MG63 (cell line): ENCODE measurements around the gene RNF44. TPM values are rescaled to one million over a fixed set of nuclear protein-coding genes. Genes with fewer than 3 reads are reported as not detected.

Experiments
- DNase-seq: peaks from one replicate; pipeline ENCODE4 v3.0.0-alpha.2; 2020
- H3K27me3 ChIP-seq: fragments of 250-450 bp; sonication (Bioruptor Pico); 2 replicates; pipeline ENCODE4 v1.5.1; 2020; ENCODE audit warnings: mild to moderate bottlenecking, moderate library complexity
- H3K36me3 ChIP-seq: fragments of 250-450 bp; sonication (Bioruptor Pico); 2 replicates; pipeline ENCODE4 v1.5.1; 2020; ENCODE audit warnings: mild to moderate bottlenecking, moderate library complexity
- H3K4me3 ChIP-seq: fragments of 250-450 bp; sonication (Bioruptor Pico); 2 replicates; pipeline ENCODE4 v1.5.1; 2020; ENCODE audit warnings: mild to moderate bottlenecking, moderate library complexity
- H3K9me3 ChIP-seq: fragments of 250-450 bp; sonication (Bioruptor Pico); 2 replicates; pipeline ENCODE4 v1.5.1; 2020; ENCODE audit warnings: mild to moderate bottlenecking, moderate library complexity
- total RNA-seq: library from RNA; depleted of rRNA; stranded (reverse); fragments of >200 nt; shearing (Covaris generic); gene quantifications from 2 replicates; pipeline ENCODE4 v1.2.3, GENCODE V29; 2014; ENCODE audit warnings: low replicate concordance

The RNF44 gene
- total RNA-seq, 1 experiment from 2014 or later, result 4.4 TPM

GRCh38 chr5:176530983-176531901, 6.0 kb downstream of the RNF44 start:
- DNase-seq, result peak; percentile 64
- Histone ChIP-seq H3K9me3 (no peaks in the 10 kb centered on the region), H3K4me3 (no peak overlapping the region), H3K36me3 (peaks cover 81% of the 10 kb centered on the region), H3K27me3 (no peaks in the 10 kb centered on the region)

GRCh38 chr5:176530393-176530982, 6.7 kb downstream of the RNF44 start:
- peaks cover 81% of the 10 kb centered on the region for H3K36me3 ChIP-seq
- no peak for DNase-seq
- no peaks in the 10 kb centered on the region for H3K9me3 ChIP-seq
- no peaks in the 10 kb centered on the region for H3K27me3 ChIP-seq
- H3K4me3 ChIP-seq, result no peak overlapping the region

- no peaks in the 10 kb centered on the region for H3K27me3 ChIP-seq
- H3K36me3 ChIP-seq, result peaks cover 75% of the 10 kb centered on the region
- H3K4me3 ChIP-seq, result no peak overlapping the region
- no peaks in the 10 kb centered on the region for H3K9me3 ChIP-seq
- DNase-seq, result no peak
Measured at GRCh38 chr5:176529741-176530141, 7.5 kb downstream of the RNF44 start.

GRCh38 chr5:176529116-176529740, 8.0 kb downstream of the RNF44 start:
- no peak for DNase-seq
- H3K4me3 ChIP-seq, result no peak overlapping the region
- H3K9me3 ChIP-seq, result no peaks in the 10 kb centered on the region
- H3K27me3 ChIP-seq, result no peaks in the 10 kb centered on the region
- H3K36me3 ChIP-seq, result peaks cover 70% of the 10 kb centered on the region

GRCh38 chr5:176528761-176529115, 8.5 kb downstream of the RNF44 start:
- no peak for DNase-seq
- peaks cover 65% of the 10 kb centered on the region for H3K36me3 ChIP-seq
- H3K27me3 ChIP-seq, result no peaks in the 10 kb centered on the region
- no peak overlapping the region for H3K4me3 ChIP-seq
- H3K9me3 ChIP-seq, result no peaks in the 10 kb centered on the region

GRCh38 chr5:176528301-176528700, 8.9 kb downstream of the RNF44 start:
- DNase-seq, result no peak
- no peaks in the 10 kb centered on the region for H3K9me3 ChIP-seq
- H3K27me3 ChIP-seq, result no peaks in the 10 kb centered on the region
- H3K4me3 ChIP-seq, result no peak overlapping the region
- H3K36me3 ChIP-seq, result peaks cover 61% of the 10 kb centered on the region

GRCh38 chr5:176527246-176528222, 9.7 kb downstream of the RNF44 start:
- H3K4me3 ChIP-seq, result no peak overlapping the region
- no peak for DNase-seq
- H3K9me3 ChIP-seq, result no peaks in the 10 kb centered on the region
- H3K36me3 ChIP-seq, result peaks cover 54% of the 10 kb centered on the region
- H3K27me3 ChIP-seq, result no peaks in the 10 kb centered on the region

- no peak for DNase-seq
- no peaks in the 10 kb centered on the region for H3K27me3 ChIP-seq
- H3K9me3 ChIP-seq, result no peaks in the 10 kb centered on the region
- peaks cover 48% of the 10 kb centered on the region for H3K36me3 ChIP-seq
- no peak overlapping the region for H3K4me3 ChIP-seq
Measured at GRCh38 chr5:176526462-176526861, 10.7 kb downstream of the RNF44 start.

- no peaks in the 10 kb centered on the region for H3K9me3 ChIP-seq
- no peak overlapping the region for H3K4me3 ChIP-seq
- DNase-seq, result no peak
- peaks cover 41% of the 10 kb centered on the region for H3K36me3 ChIP-seq
- no peaks in the 10 kb centered on the region for H3K27me3 ChIP-seq
Measured at GRCh38 chr5:176525677-176526076, 11.5 kb downstream of the RNF44 start.

- Histone ChIP-seq H3K4me3 (no peak overlapping the region), H3K36me3 (peaks cover 37% of the 10 kb centered on the region)
Measured at GRCh38 chr5:176524987-176525386, 12.2 kb downstream of the RNF44 start.

GRCh38 chr5:176524138-176524537, 13.1 kb downstream of the RNF44 start:
- DNase-seq, result no peak
- H3K9me3 ChIP-seq, result no peaks in the 10 kb centered on the region

More at GRCh38 chr5:176524987-176525386, 12.2 kb downstream of the RNF44 start:
- DNase-seq, result no peak
- Histone ChIP-seq H3K9me3 (no peaks in the 10 kb centered on the region), H3K27me3 (no peaks in the 10 kb centered on the region)

GRCh38 chr5:176521699-176522263, 15.4 kb downstream of the RNF44 start:
- Histone ChIP-seq H3K27me3 (no peaks in the 10 kb centered on the region), H3K36me3 (peaks cover 8% of the 10 kb centered on the region), H3K9me3 (no peaks in the 10 kb centered on the region), H3K4me3 (no peak overlapping the region)
- no peak for DNase-seq

More at GRCh38 chr5:176524138-176524537, 13.1 kb downstream of the RNF44 start:
- no peak overlapping the region for H3K4me3 ChIP-seq
- H3K36me3 ChIP-seq, result peaks cover 30% of the 10 kb centered on the region
- H3K27me3 ChIP-seq, result no peaks in the 10 kb centered on the region

- Histone ChIP-seq H3K9me3 (no peaks in the 10 kb centered on the region), H3K27me3 (no peaks in the 10 kb centered on the region), H3K36me3 (peaks cover 5% of the 10 kb centered on the region; the same call in 1 of the 2 replicates), H3K4me3 (no peak overlapping the region)
- no peak for DNase-seq
Measured at GRCh38 chr5:176521286-176521685, 15.9 kb downstream of the RNF44 start.

- H3K36me3 ChIP-seq, result no peaks in the 10 kb centered on the region
- DNase-seq, result no peak
- no peak overlapping the region for H3K4me3 ChIP-seq
- no peaks in the 10 kb centered on the region for H3K27me3 ChIP-seq
- H3K9me3 ChIP-seq, result no peaks in the 10 kb centered on the region
Measured at GRCh38 chr5:176519810-176520720, 17.1 kb downstream of the RNF44 start.

GRCh38 chr5:176517053-176517661, 20.0 kb downstream of the RNF44 start:
- no peak for DNase-seq
- H3K27me3 ChIP-seq, result no peaks in the 10 kb centered on the region
- no peaks in the 10 kb centered on the region for H3K9me3 ChIP-seq
- no peak overlapping the region for H3K4me3 ChIP-seq
- no peaks in the 10 kb centered on the region for H3K36me3 ChIP-seq
